Embryonic facial prominence (tissue), 1 donor: ENCODE measurements around the gene STXBP6.

Experiments used
- DNase-seq: peaks from one replicate; pipeline ENCODE4 v3.0.0-alpha.2; 2016; ENCODE audit errors: extremely low spot score

The STXBP6 gene

DNA sequence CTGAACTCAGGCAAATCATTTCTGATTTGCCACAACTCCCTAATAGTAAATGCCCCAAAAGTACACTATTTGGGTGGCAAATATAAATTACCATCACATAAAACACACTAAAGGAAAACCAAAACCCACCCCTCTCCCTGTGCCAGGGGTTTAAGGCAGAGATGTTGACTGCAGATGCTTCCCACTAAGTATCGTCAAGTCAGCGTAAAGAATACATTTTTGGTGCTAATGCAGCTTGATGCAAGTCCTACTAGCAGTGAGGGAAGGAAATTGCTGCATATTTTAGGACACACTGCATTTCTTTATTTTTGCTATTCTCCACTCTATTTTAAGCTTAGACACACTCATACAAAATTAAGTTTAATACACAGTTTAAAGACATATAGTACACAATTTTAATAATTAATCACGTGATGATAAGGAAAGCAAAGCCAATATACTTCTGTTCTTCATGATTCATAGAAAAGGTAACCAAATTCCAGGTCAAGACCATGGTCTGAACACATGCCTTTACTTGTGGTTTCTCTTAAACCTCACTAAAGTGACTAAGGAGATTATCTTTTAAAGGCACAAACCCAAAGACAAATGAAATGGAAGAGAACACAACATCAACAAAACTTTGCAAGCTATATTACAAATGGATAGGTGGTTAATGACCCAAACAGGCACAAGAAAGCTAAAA lies 162.2 kb downstream of the STXBP6 start:
- DNase-seq: no peak

DNA sequence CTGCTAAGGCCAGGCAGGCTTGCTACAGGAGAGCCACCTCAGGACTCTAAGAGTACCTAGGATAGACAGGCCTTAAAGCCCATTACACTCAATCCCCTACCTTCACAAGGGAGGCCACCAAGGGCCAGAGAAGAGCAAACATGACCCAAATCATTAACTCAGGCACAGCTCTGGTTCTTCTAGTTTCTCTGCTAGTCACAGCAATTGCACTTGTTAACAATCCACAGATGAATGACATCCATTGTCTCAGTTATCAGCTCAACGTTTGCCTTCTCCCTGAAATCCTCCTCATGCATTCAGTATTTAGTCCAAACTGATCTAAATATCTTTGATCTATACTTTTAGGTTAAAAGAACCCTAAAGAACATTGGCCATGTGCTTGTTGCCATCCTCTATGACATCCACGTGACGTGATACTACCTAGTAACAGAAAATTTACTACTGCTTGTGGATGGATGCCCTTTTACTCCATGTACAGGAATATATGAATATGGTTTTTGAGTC lies 164.5 kb downstream of the STXBP6 start:
- no peak for DNase-seq

DNA sequence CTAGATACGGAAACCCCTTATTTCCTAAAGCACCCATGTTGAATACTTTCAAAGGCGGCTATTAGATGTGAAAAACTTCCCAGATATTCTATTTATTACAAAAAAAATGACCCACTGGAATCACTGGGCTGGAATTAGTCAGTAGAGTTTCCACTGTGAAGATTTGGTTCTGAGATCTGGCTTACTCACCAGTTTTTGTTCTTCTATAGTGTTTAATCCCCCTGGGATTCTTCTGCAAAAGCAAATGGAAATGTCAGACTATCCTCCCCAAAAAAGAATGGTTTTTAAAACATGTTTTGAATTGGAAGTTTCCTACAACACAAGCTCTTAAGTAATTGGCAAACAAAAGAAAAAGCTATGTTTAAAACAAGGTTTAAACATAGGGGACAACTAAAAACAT lies 166.4 kb downstream of the STXBP6 start:
- DNase-seq: no peak

DNA sequence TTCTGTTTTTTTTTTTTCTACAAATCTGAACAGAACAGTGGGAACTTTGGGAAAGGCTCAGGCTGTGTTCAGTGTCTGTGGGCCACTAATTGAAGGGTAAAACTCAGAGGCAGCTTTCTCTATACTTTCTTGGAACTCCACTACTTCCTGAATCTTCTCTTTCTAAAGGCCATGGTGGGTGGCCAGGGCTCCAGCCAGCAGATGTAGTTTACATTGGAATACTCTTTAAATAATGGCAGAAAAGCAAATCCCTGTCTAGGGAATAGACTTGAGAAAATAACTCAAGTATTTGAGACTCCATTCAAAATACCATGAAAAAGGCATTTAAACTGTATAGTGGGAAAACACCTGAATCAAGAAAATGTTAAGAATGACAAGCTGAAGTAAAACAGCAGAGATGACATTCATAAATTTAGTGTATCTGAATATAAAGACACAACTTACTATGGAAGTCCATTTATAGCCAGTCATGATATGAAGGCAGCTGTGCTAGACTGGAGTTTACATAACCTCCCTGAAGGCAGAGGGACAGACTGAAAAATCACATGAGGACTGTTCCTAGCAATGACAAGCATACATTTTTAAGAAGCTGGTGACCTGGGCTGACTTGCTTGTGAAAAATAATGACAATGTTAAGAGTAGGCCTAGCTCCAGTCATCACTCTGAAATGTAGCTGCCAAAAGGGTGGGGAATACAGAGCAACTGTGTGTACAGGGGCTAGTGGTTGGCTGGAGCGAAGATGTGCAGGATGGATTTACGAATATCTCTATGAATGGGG lies 168.6 kb downstream of the STXBP6 start:
- DNase-seq: no peak

DNA sequence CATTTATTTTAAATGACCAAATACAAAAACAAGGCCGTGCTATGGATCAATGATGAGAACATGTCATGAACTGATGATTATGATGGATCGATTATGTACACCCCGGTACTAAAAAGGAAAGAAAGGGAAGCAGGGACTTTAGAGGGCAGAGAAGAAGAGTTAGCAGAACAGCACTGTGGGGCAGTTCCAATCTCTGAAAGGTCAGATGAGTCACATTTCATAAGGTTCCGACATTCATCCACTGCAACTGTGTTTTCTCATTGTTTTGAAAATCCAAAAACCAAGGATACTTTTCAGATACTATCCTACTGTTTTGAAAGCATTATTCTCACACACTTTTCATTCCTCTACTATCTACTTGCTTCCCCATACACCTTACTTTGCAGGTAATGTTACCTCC lies 169.3 kb downstream of the STXBP6 start:
- no peak for DNase-seq

DNA sequence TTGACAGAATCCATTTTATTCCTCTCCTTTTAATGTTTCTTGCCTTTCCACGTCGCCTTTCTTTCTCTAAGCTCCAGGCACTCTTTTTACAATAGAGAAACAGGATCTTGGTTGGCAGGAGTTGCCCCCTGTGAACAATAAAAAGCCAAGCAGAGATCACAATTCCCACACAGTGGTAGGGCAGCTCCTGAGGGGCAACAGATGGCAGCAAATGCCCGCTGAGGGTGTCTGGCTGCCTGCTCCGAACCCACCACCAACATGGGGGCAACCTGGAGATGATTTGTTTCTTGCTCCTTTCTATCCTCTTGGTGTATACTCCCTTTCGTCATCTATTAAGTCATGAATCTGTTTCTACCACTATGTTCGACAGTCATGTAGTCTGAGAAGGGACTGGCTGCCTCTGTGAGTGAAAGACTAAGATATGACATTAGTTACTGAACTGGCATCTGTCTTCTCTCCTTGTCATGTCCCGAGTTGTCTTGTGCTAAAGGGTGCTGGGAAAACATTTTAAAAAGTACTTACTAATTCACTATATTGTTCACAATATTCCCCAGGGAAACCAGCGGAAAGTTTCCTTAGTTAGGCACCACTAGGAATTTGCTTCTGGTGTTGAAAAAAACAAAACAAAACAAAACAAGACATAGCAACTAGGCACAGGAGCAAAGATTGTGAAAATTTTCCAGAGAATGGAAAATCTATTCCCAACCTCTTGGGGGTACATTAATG lies 170.1 kb downstream of the STXBP6 start:
- no peak for DNase-seq

DNA sequence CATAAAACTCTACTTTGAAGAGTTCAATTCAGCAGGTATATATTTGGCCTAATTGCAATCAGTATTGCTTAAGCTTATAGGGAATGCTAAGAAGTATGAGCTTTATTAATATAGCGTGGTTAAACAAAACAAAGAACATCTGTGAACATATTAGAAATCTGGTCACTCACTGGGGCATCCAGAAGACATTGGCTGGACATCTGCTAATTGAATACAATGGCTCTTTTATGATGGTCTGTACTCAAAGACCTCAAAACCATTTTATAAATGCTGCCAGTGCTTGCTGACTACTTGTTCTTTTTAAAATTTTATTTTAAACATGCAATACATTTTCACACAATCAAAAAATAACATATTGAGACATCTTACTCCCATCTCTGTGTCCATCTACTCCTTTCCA lies 173.0 kb downstream of the STXBP6 start:
- DNase-seq: no peak

DNA sequence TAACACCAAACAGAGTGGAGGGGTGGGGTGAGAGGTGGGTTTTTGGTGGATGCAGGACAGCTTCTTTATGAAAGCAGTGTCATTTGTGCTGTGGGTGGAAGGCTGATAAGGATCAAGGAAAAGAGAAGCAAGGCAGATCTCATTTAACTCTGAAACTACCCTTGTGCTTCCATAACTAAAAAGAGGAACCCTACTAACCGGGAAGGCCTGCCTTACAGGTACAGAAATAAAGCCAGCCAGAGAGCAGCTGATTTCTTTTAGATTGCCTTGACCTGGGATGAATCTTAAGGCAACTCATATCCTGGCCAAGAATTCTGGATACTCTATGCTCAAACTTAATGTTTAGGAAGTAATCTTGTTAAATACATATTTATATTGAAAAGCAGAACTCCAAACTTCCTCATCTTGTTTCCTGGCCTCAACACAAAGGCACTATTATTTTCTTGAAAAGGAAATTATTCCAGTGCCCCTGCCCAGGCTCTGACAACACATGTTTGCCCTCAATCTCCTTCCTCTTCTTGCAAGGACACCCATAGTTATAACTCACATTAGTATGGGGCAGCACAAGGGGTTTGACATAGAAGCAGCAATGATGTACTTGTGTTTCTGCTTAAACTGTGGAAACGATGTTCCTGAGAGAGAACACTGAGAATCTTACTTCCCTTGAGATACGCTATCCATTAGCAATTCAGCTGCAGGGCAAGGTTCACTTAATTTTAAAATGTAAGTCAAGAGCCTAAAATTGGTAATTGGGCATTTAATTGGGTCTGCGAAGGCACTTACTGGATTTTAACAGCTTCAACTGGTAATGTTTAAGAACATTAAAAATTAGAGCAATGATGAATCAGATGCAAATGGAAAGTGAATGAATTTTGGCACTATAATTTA lies 173.7 kb downstream of the STXBP6 start:
- no peak for DNase-seq

DNA sequence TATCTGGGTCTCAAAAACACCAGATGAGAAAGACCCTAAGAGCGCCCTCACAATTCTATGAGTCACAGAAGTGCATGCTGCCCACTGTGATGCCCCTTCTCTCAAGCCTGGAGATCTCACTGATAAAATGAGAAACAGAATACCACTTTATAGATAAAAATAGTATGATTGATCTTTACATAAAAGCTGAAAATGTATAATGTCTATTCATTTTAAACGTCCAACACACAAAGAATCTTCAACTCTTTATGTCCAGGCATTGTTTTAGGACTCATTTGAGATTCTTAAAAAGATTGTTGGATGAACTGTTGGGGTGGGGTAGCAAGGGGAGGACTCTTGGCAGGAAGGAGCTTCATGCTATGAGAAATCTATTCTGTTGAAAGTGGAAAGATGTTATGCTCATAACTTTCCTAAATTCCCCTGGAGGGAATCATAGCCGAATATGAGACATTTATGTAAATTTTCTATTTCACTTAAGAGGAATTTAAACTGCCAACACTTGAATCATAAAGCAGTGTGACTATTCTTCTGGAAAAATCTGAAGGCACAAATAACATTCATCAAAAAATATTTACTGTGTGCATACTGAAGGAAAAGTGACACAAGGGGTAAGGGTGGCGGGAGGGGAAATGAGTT lies 174.6 kb downstream of the STXBP6 start:
- DNase-seq: no peak

DNA sequence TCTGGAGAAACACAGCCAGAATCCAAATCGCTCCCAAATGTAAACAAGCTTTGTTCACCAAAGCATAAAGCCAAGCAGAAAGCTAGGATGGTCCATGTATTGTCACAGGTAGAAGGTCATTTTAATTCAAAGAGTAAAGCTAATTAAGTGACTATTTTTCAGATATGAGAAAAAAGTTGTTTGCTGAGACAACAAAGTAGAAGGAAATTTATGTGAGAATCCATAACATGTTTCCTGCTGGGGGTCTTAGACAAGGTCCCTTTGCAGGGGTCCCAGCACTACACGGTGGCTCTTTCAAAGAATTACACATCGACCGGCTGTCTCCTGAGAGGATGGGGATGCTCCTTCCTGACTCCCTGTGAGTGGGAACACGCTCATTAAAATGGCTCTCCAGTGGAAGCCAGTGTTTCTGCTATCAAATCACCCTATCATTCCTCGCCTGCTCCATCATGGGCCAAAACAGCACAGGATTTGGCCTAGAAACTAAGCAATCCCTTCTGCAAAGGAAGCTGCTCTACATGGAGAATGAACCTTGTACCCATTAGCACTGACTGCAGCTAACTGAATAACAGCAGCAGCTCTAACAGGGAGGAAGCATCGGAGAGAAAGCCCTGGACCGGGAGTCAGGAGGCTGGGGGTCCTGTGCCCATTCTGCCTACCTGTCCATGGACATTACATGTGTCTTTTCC lies 175.3 kb downstream of the STXBP6 start:
- no peak for DNase-seq

DNA sequence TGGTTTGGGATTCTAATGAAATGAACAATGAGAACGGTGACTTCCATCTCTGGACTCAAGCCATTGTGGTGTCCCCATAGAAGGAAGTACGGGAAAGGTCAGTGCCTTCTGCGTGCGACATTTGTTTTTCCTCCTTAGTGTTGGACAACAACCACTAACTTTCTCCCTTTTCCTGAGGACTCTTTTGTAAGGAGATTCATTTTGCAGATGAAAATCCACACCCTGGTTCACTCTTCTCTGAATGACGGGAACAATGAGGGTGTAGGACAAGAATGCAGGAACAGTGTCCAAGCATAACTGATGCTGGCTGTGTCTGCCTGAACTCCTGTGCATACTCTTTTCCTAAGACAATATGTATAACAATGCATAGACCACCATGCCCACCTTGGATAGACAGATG lies 176.4 kb downstream of the STXBP6 start:
- no peak for DNase-seq

DNA sequence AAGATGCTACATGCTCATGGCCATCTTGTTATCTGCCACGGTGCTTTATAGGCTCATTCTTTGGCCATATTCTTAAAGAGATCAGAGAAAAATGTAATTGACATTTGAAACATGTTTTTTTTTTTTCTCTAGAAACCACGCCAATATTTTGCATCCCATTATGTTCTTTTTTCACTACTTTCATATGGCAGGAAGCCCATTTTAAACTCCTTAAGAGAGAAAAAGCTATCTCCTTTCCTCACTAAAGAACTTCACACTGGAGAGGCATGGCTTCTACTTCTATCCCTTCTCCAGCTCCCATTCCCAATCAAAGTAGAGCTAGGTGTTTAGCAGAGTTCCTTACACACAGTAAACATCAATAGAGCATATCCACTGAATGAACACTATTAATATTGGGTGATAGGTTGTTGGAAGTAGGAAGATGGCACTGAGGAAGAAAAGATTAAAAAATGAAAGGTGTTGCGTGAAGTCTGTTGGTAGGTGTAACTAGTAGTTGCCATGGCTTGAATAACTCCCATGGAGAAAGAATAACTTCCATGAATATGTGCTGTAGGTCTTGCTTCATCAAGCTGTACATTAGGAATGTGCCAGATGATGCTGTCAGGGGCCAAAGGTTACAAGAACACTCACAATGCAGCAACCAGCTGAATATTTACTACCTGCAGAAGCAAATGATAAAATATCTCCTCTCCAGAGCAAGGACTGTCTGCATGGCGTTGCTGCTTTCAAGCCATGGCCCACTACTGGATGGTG lies 178.8 kb downstream of the STXBP6 start:
- DNase-seq: no peak

DNA sequence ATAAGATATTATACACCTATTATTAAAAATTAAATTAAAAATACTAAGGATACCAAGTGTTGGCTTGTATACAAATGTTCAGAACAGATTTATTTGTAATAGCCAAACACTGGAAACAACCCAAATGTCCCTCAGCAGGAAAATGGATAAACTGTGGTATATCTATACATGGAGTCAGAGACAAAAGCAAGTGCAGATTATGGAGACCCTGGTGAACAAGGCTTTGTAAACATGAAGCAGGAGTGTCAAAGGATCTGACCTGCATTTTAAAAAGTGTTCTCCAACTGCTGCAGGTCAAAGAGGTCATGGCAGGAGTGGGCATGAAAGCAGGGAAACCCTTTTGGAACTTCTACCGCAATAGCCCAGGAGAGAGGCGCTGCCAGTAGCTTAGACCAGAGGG lies 181.6 kb downstream of the STXBP6 start:
- DNase-seq: no peak

DNA sequence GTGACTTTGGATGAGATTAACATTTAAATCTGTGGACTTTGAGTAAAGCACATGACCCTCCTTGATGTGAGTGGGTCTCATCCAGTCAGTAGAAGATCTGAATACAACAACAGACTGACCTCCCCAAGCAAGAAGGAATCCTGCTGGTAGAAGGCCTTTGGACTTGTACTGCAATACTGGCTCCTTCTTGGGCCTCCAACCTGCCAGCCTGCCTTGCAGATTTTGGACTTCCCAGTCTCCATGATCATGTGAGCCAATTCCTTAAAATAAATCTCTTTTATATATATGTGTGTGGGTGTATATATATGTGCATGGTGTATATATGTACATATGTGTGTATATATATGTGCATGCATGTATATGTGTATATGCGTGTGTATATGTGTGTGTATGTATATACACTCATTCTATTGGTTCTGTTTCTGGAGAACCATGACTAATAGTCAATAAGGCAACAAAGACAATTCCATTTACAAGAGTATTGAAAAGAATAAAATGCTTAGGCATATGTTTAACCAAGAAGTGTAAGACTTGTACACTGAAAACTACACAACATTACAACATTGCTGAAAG lies 183.8 kb downstream of the STXBP6 start:
- no peak for DNase-seq

DNA sequence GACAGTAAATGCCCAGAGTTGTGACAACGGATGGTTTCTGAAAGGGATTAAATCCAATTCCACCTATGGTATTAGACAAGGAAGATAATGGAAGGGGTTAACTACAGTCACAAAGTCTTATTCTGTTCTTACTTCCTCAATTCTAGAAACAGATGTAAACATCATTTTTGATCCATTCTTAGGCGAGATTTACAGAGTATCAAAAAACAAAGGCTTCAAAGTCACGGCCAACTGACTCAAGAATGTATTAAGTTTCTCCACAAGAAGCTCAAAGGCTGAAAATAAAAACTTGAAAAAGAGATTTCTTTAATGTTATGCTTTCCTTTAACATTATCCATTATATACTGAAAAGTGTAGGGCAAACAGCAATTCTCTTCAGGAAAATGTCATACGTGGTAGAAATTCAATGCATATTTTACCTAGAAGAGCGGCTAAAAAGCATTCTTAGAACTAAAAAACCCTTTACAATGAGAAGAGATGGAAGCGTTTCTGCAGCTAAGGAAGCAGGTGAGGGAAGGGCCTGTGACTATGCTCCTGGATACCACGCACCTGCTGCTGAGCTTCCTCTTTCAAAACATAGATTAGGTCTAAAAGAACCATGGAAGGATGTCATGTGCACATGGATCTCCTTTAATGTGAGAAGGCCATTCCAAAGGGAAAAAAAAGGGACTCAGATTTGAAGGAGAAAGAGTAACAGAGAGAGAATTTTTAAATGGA lies 185.8 kb downstream of the STXBP6 start:
- DNase-seq: no peak

DNA sequence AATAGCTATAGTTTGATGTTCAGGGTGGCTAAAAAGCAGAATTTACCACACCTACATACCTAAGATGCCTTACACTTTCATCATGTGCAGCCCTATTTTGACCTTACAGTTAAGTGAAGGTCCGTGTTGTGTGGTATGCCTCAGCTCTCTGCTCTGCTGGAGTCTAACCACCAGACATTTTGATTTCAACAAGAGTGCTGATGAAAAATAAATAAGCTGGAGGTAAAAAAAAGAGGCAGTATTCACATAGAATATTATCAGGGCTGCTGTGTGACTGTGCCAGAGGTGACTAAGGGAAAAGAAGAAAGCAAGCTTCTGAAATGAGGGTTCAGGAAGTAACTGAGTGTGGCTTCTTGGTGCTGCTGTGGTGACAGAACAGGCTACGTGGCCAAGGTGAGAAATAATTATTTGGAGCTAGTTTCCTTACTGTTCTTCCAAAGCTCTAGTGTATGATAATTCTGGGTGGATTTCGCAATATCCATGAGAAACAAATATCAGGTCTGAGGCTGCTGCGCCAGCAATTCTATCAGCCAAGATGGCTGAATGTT lies 188.8 kb downstream of the STXBP6 start:
- DNase-seq: no peak

DNA sequence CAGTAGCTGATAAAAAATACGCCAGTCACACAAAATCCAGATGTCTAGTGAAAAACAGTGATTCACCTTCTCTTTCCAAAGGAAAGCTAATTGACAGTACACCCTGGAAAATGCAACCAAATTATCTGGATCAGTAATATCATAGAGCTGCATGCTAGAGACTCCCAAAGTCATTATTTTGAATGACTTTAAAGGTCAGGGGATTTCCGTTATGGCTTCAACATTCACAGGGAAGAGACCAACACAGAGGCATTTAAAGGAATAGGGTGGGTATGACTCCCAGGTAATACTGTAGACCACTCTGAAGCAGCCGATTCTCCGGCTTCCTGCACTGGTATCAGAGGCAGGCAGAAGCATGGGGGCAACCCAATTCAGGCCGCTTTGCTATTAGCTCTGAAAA lies 190.4 kb downstream of the STXBP6 start:
- DNase-seq: no peak

DNA sequence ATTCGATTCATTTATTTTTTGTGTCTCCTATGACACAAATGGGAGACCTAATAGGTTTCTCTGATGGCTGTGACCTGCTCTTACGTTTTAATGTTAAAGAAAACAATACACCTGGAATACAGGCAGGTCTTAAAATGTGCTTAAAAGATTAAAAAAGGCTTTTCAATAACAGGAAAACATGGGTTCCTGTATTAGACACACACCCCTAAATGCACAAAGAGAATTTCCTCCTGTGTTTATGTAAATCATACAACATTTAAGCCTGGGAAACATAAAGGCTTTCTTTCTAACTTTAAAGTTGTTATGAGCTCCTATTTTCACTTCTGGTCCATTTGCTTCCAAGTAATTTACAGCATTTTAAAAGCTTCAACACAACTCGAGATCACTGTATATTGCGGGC lies 191.3 kb downstream of the STXBP6 start:
- DNase-seq: no peak

DNA sequence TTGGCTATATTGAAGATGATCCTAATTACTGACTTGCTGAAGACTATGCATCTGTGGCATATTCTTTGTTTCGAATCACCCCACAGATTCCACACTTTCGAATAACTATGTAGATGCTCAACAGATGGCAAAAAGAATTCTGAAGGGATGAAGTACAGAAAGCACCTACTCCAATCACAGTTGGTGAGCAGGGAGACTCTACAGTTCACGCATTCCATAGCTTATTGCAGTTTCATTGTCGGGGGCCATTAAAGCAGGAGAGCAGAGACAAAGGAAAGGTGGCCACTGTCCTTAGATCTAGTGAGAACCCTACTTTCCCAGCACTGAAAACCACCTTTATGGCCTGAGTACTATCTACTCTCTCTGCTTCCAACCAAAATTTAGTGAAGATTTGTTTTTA lies 191.9 kb downstream of the STXBP6 start:
- DNase-seq: no peak
